ENCODE measurements around the gene CLCA1.

GRCh38 chr1:86537928-86538695 is 69.4 kb downstream of the CLCA1 start:
- TF ChIP-seq ZNF274 (IDR thresholded peaks at IDR 0.05; ENCODE audit: low read depth, low read length): no peak
- TF ChIP-seq, protein P1, sequence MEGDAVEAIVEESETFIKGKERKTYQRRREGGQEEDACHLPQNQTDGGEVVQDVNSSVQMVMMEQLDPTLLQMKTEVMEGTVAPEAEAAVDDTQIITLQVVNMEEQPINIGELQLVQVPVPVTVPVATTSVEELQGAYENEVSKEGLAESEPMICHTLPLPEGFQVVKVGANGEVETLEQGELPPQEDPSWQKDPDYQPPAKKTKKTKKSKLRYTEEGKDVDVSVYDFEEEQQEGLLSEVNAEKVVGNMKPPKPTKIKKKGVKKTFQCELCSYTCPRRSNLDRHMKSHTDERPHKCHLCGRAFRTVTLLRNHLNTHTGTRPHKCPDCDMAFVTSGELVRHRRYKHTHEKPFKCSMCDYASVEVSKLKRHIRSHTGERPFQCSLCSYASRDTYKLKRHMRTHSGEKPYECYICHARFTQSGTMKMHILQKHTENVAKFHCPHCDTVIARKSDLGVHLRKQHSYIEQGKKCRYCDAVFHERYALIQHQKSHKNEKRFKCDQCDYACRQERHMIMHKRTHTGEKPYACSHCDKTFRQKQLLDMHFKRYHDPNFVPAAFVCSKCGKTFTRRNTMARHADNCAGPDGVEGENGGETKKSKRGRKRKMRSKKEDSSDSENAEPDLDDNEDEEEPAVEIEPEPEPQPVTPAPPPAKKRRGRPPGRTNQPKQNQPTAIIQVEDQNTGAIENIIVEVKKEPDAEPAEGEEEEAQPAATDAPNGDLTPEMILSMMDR (IDR thresholded peaks at IDR 0.05 in 2 of 3, conservative IDR thresholded peaks at IDR 0.05 in 1 of 3; ENCODE audit: borderline replicate concordance in 1 of 3, insufficient read depth in 1 of 3, low read depth in 2 of 3, low read length in 2 of 3): no peak
- TF ChIP-seq EZH2 (IDR thresholded peaks at IDR 0.05): no peak
- TF ChIP-seq POLR2AphosphoS5 (IDR thresholded peaks at IDR 0.05; ENCODE audit: low read depth, low read length): no peak
- no peak for TF ChIP-seq REST (IDR thresholded peaks at IDR 0.05; ENCODE audit: low read depth)
- TF ChIP-seq POLR2A (IDR thresholded peaks at IDR 0.05; ENCODE audit: borderline replicate concordance, extremely low read depth, insufficient read depth, insufficient read length): no peak
- TF ChIP-seq ATF3 (IDR thresholded peaks at IDR 0.05): no peak
- TF ChIP-seq, protein P2, sequence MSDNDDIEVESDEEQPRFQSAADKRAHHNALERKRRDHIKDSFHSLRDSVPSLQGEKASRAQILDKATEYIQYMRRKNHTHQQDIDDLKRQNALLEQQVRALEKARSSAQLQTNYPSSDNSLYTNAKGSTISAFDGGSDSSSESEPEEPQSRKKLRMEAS (IDR thresholded peaks at IDR 0.05): no peak
- TF ChIP-seq SRF (IDR thresholded peaks at IDR 0.05; ENCODE audit: low read depth): no peak
- no peak for TF ChIP-seq YY1 (IDR thresholded peaks at IDR 0.05; ENCODE audit: extremely low read depth, insufficient replicate concordance, low read depth, low read length)
- TF ChIP-seq, protein P3, sequence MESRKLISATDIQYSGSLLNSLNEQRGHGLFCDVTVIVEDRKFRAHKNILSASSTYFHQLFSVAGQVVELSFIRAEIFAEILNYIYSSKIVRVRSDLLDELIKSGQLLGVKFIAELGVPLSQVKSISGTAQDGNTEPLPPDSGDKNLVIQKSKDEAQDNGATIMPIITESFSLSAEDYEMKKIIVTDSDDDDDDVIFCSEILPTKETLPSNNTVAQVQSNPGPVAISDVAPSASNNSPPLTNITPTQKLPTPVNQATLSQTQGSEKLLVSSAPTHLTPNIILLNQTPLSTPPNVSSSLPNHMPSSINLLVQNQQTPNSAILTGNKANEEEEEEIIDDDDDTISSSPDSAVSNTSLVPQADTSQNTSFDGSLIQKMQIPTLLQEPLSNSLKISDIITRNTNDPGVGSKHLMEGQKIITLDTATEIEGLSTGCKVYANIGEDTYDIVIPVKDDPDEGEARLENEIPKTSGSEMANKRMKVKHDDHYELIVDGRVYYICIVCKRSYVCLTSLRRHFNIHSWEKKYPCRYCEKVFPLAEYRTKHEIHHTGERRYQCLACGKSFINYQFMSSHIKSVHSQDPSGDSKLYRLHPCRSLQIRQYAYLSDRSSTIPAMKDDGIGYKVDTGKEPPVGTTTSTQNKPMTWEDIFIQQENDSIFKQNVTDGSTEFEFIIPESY (IDR thresholded peaks at IDR 0.05; ENCODE audit: extremely low read depth, insufficient replicate concordance, low read length): no peak
- no peak for TF ChIP-seq EZH2phosphoT487 (IDR thresholded peaks at IDR 0.05; ENCODE audit: borderline replicate concordance)
